Mesothelial cell of epicardium (in vitro differentiated cells): Measurements from ENCODE around the gene OR1A1. TPM values are rescaled to one million over a fixed set of nuclear protein-coding genes. Genes with fewer than 3 reads are reported as not detected.

ENCODE experiments used
- DNase-seq, 2 experiments: peaks; one replicate each; pipeline ENCODE4 v3.0.0; 2021; ENCODE audit warnings: low spot score in 2 of 2; ENCODE audit not compliant: unreplicated experiment in 2 of 2
- H3K27ac Mint-ChIP-seq: 2 replicates; pipeline ENCODE4 v1.8.0; 2021; ENCODE audit warnings: mixed read lengths
- H3K27me3 Mint-ChIP-seq: 2 replicates; pipeline ENCODE4 v1.8.0; 2021; ENCODE audit warnings: low read depth, mixed read lengths
- H3K36me3 Mint-ChIP-seq: 2 replicates; pipeline ENCODE4 v1.8.0; 2021; ENCODE audit warnings: mixed read lengths
- H3K4me1 Mint-ChIP-seq: 2 replicates; pipeline ENCODE4 v1.8.0; 2021; ENCODE audit warnings: mixed read lengths
- H3K4me3 Mint-ChIP-seq: 2 replicates; pipeline ENCODE4 v1.8.0; 2021; ENCODE audit warnings: mild to moderate bottlenecking, moderate library complexity, mixed read lengths
- H3K9me3 Mint-ChIP-seq: 2 replicates; pipeline ENCODE4 v1.8.0; 2021; ENCODE audit warnings: mixed read lengths
- CTCF ChIP-seq: fragments of 200-600 bp; sonication (generic); IDR thresholded peaks from one replicate; pipeline ENCODE4 v1.5.0; 2021; ENCODE audit warnings: antibody characterized with exemption; ENCODE audit not compliant: unreplicated experiment
- total RNA-seq: library from RNA; stranded (reverse); gene quantifications from 3 replicates; pipeline ENCODE4 v1.2.1, GENCODE V29; 2021

The OR1A1 gene
- total RNA-seq, 1 donor from 2014 or later = not detected

GRCh38 chr17:3256575-3256974 is 49.1 kb downstream of the OR1A1 start:
- peaks cover 2% of the 10 kb centered on the region for H3K36me3 Mint-ChIP-seq
- no peak overlapping the region for H3K4me3 Mint-ChIP-seq
- no peak for TF ChIP-seq CTCF
- no peak overlapping the region for H3K27ac Mint-ChIP-seq
- DNase-seq = no peak
- H3K9me3 Mint-ChIP-seq = peaks cover 57% of the 10 kb centered on the region
- no peaks in the 10 kb centered on the region for H3K27me3 Mint-ChIP-seq
- no peaks in the 10 kb centered on the region for H3K4me1 Mint-ChIP-seq

GRCh38 chr17:3260163-3260562 is 52.7 kb downstream of the OR1A1 start:
- Mint-ChIP-seq H3K4me3 (no peak overlapping the region), H3K27ac (no peak overlapping the region), H3K27me3 (no peaks in the 10 kb centered on the region), H3K36me3 (peaks cover 2% of the 10 kb centered on the region), H3K9me3 (peaks cover 49% of the 10 kb centered on the region), H3K4me1 (no peaks in the 10 kb centered on the region)
- no peak for TF ChIP-seq CTCF
- no peak for DNase-seq

GRCh38 chr17:3260600-3260999 is 53.1 kb downstream of the OR1A1 start:
- H3K9me3 Mint-ChIP-seq = peaks cover 48% of the 10 kb centered on the region
- H3K27me3 Mint-ChIP-seq = no peaks in the 10 kb centered on the region
- no peaks in the 10 kb centered on the region for H3K4me1 Mint-ChIP-seq
- no peak overlapping the region for H3K27ac Mint-ChIP-seq
- peaks cover 2% of the 10 kb centered on the region for H3K36me3 Mint-ChIP-seq
- no peak for TF ChIP-seq CTCF
- no peak overlapping the region for H3K4me3 Mint-ChIP-seq
- DNase-seq = no peak

Other genes starting within 250 kb of the OR1A1 start
- not detected in 3 replicates for gene OR1D5, start 144.1 kb upstream of the OR1A1 start, total RNA-seq
- gene OR1D2, start 103.2 kb upstream of the OR1A1 start, total RNA-seq = not detected in 3 replicates
- not detected in 3 replicates for gene OR1G1, start 80.1 kb upstream of the OR1A1 start, total RNA-seq
- not detected in 3 replicates for gene OR1A2, start 10.1 kb upstream of the OR1A1 start, total RNA-seq
- gene OR3A1, start 90.7 kb downstream of the OR1A1 start, total RNA-seq = not detected in 3 replicates
- not detected in 3 replicates for gene OR3A2, start 178.6 kb downstream of the OR1A1 start, total RNA-seq
- gene OR1E1, start 190.7 kb downstream of the OR1A1 start, total RNA-seq = not detected in 3 replicates
- gene OR3A3, start 203.7 kb downstream of the OR1A1 start, total RNA-seq = not detected in 3 replicates
- not detected in 3 replicates for gene OR1E2, start 226.2 kb downstream of the OR1A1 start, total RNA-seq